Memory B cell (primary cell): ENCODE data around the gene PDXDC1.
"Not testable (repeated sequence)": the region's sequence is repeated elsewhere in the genome, so short reads cannot be mapped to it uniquely, and the experiment has no call there.

Experiments
- ATAC-seq: fragments of 150-1000 bp; cut with Tn5 transposase; 2 replicates; pipeline ENCODE4 v1.10.0; 2021; ENCODE audit warnings: low read depth, mild to moderate bottlenecking, moderate library complexity
- DNase-seq, 2 donors: peaks; one replicate each; pipeline ENCODE4 v3.0.0; 2022; ENCODE audit warnings: low spot score in 2 of 2
- H3K27ac Mint-ChIP-seq: one replicate; pipeline ENCODE4 v1.8.0; 2022; ENCODE audit warnings: mild to moderate bottlenecking, moderate library complexity, mixed read lengths
- H3K27me3 Mint-ChIP-seq: one replicate; pipeline ENCODE4 v1.8.0; 2022; ENCODE audit warnings: mixed read lengths
- H3K36me3 Mint-ChIP-seq: one replicate; pipeline ENCODE4 v1.8.0; 2022; ENCODE audit warnings: mild to moderate bottlenecking, mixed read lengths
- H3K4me1 Mint-ChIP-seq: one replicate; pipeline ENCODE4 v1.8.0; 2022; ENCODE audit warnings: mixed read lengths
- H3K4me3 Mint-ChIP-seq: one replicate; pipeline ENCODE4 v1.8.0; 2022; ENCODE audit warnings: mild to moderate bottlenecking, moderate library complexity, mixed read lengths
- H3K9me3 Mint-ChIP-seq: one replicate; pipeline ENCODE4 v1.8.0; 2022; ENCODE audit warnings: mixed read lengths

The PDXDC1 gene

DNA sequence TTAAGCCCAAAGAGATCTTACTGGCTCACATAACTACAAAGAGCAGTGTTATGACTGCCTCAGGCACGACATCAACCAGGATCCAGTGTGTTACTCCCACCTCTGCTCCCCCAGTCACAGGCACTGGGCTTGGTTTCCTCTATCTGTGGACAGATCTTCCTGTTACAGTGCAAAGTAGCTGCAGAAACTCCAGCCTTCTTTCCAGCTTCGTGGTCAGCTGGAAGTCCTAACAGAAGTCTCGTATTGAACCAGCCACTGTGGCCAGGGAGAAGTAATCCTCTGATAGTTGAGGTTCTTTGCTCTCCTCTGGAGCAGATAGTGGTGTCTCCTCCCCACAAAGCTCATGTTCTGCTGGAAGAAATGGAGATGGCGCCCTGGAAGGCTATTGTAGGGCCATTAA is 41.5 kb downstream of the PDXDC1 start:
- not testable (repeated sequence) for H3K9me3 Mint-ChIP-seq, DNase-seq, ATAC-seq, H3K27me3 Mint-ChIP-seq, H3K4me1 Mint-ChIP-seq, H3K4me3 Mint-ChIP-seq
- H3K36me3 Mint-ChIP-seq: peaks cover 14% of the 10 kb centered on the region
- peak overlapping the region; percentile 78 for H3K27ac Mint-ChIP-seq

DNA sequence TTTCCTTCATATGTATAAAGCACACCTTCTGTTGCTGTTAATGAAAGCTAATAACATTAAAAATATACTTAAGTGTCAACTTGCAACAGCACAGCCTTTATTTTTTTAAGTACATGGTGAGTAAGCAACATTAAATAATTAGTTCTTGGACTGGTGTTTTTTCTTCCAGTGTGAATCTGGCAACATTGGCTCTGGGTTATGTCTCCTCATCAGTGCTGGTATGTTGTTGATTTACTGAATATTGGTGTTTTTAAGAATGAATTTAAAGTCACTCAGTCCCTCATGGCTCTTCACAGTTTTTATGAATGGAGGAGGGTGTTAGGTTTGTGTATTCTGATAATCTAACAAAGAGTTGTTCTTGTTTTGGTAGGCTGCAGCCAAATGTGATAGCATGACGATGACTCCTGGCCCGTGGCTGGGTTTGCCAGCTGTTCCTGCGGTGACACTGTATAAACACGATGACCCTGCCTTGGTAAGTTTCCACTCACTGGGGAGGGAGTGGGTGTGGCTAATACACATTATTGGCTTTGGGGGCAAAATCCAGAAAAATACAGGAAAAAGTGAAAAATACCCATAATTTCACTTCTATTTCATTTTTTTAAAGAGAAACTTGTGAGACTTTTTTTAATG is 42.2 kb downstream of the PDXDC1 start:
- DNase-seq, ATAC-seq, H3K9me3 Mint-ChIP-seq, H3K4me1 Mint-ChIP-seq, H3K27me3 Mint-ChIP-seq, H3K4me3 Mint-ChIP-seq: not testable (repeated sequence)
- Mint-ChIP-seq H3K36me3 (peaks cover 13% of the 10 kb centered on the region), H3K27ac (peak overlapping the region; percentile 78)

DNA sequence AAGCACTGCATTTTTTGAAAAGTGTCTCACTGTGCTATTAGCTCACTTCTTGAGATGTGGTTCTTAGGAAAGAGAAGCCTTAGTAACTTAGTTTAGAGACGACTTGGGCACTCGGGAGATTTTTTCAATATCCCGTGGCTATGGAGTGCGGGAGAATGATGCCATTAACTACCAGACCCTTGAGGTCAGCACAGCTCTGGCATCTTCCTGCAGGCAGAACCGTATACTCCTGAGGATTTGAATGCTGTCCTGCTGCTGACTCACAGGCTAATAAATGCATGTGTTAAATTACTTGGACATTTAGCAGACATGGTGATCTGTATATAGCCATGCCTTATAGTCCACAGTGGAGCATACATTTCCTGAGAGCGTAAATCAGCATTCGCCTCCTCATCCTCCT is 46.6 kb downstream of the PDXDC1 start:
- not testable (repeated sequence) for ATAC-seq, H3K27me3 Mint-ChIP-seq

GRCh38 chr16:15022194-15022593 is 47.4 kb downstream of the PDXDC1 start:
- H3K27ac Mint-ChIP-seq: peak overlapping the region; percentile 40
- DNase-seq: peak in 1 of 2 donors; percentile 54
- peak; percentile 100 for ATAC-seq
- H3K4me3 Mint-ChIP-seq, H3K4me1 Mint-ChIP-seq, H3K27me3 Mint-ChIP-seq, H3K9me3 Mint-ChIP-seq: not testable (repeated sequence)
- peaks cover 28% of the 10 kb centered on the region for H3K36me3 Mint-ChIP-seq

More for the DNA sequence above, 46.6 kb downstream of the PDXDC1 start:
- Mint-ChIP-seq H3K36me3 (peaks cover 30% of the 10 kb centered on the region), H3K27ac (peak overlapping the region; percentile 40)
- H3K4me3 Mint-ChIP-seq, H3K4me1 Mint-ChIP-seq, H3K9me3 Mint-ChIP-seq, DNase-seq: not testable (repeated sequence)

DNA sequence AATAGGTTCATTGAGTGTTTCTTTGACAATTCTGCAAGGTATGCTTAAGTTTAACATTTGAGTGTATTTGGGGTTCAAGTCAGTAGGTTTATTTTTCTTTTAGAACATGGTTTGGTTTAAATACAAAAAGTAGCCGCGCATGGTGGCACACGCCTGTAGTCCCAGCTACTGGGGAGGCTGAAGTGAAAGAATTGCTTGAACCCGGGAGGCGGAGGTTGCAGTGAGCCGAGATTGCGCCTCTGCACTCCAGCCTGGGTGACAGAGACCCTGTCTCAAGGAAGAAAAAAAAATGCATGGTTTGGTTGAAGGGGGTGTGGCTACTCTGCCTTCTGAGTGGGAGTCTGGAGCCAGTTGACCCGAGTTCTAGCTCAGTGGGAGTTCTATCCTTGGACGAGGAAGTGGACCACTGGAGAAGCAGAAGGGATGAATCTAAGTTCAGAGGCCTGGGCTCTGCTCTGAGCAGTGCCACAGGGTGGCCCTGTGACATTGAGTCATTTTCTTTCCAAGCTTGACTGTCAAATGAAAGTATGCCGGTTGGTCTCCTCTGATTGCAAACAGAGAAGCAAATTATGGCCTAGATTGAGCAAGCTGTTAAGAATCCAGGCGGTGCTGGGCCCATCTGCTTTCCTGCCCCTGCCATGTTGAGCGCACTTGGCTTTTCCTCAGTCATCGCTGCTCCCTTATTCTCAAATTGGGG is 48.7 kb downstream of the PDXDC1 start:
- peaks cover 33% of the 10 kb centered on the region for H3K36me3 Mint-ChIP-seq
- H3K27me3 Mint-ChIP-seq, ATAC-seq, DNase-seq, H3K4me3 Mint-ChIP-seq, H3K4me1 Mint-ChIP-seq, H3K9me3 Mint-ChIP-seq: not testable (repeated sequence)
- peak overlapping the region; percentile 40 for H3K27ac Mint-ChIP-seq

DNA sequence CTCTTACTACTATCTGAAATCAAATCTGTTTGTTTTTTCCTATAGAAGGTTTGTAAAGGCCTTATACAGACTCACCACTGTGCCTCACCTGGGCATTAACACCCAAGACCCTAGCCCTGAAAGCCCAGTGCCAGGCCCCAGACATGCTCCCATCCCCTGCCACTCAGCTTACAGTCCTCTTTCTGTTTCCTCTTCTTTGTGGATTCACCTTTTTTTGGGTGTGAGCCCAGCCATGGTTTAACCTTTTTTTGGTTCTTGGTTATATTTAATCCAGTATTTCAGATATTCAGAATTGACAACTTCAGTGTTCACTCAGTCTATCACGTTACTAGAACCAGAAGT is 50.0 kb downstream of the PDXDC1 start:
- DNase-seq, H3K27me3 Mint-ChIP-seq, H3K4me1 Mint-ChIP-seq, H3K4me3 Mint-ChIP-seq, H3K9me3 Mint-ChIP-seq, ATAC-seq: not testable (repeated sequence)
- peak overlapping the region; percentile 10 for H3K27ac Mint-ChIP-seq
- peaks cover 33% of the 10 kb centered on the region for H3K36me3 Mint-ChIP-seq

- not testable (repeated sequence) for ATAC-seq, DNase-seq
These were observed 50.6 kb downstream of the PDXDC1 start for GRCh38 chr16:15025234-15025951.

DNA sequence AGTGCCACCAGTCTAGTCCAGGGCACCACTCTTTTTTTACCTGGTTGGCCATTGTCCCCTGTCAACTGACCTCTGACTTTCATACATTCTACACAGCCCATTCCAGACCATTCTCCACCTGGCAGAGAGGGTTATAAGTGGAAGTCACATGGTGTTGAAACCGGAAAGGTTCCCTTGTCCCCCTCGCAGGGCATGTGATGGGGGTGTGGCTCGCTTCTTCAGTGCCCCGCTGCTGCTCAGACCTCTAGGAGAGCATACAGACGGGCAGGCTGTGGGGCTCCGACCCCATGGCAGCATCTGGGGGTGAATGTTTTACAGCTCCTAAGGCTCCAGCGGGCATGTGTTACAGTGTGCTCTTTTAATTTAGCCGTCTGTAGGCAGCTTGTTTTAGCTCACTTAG is 52.2 kb downstream of the PDXDC1 start:
- H3K36me3 Mint-ChIP-seq: peaks cover 39% of the 10 kb centered on the region
- H3K4me1 Mint-ChIP-seq, H3K4me3 Mint-ChIP-seq, DNase-seq, ATAC-seq, H3K27ac Mint-ChIP-seq, H3K27me3 Mint-ChIP-seq, H3K9me3 Mint-ChIP-seq: not testable (repeated sequence)

More at GRCh38 chr16:15025234-15025951, 50.6 kb downstream of the PDXDC1 start:
- H3K27me3 Mint-ChIP-seq, H3K4me3 Mint-ChIP-seq, H3K4me1 Mint-ChIP-seq, H3K9me3 Mint-ChIP-seq: not testable (repeated sequence)
- Mint-ChIP-seq H3K36me3 (peaks cover 33% of the 10 kb centered on the region), H3K27ac (peak overlapping the region; percentile 10)

DNA sequence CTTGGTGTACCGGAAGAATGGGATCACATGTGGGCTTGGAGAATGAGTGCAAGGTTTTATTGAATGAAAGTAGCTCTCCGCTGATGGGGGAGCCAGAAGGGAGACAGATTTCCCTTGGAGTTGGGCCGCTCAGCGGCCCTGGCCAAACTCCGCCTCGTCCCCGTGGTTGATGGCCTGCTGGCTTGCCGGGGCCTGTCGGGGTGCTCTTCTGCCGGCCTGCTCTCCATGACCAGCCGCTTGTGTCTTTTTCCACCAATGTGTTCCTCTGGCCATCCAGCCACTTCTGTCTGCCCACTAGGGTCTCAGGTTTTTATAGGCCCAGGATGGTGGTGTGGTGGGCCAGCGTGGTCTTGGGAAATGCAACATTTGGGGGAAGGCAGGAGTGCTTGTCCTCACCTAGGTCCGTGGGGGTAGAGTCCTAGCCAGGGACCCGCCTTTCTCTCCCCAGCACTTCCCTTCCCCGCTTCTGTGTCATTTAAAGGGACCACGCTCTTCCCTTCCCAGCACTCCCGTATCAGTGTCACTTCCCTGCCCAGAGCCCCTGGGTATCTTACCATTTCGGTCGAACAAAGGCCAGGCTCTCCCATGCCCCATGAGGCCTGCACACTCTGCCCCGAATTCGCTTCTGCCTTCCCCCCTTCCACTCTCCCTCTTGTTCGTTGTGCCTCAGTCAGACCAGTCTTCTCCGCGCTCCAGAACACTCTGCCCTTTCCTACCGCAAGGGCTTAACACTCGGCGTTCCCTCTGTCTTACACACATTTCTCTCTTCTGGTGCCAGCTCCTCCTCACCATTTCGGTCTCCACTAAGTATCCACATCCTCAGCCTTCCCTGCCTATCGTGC is 52.9 kb downstream of the PDXDC1 start:
- ATAC-seq, H3K27ac Mint-ChIP-seq: not testable (repeated sequence)

DNA sequence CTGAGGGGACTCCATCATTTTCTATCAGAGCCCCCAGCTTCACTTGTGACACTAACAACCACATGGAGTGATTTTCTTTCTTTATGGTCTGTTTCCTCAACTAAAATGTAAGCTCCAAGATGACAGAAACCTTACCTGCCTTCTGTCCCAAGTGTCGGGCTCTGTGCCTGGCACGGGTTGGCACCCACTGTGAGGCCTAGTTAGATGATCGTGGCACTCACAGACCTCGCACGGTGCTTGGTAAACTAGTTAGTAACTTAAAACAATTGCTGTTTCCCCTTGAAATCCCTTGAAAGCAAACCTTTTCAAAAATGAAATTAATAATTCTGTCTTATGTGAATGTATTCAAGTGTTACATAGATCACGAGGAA is 53.5 kb downstream of the PDXDC1 start:
- H3K27ac Mint-ChIP-seq, DNase-seq, H3K4me1 Mint-ChIP-seq, ATAC-seq, H3K9me3 Mint-ChIP-seq, H3K27me3 Mint-ChIP-seq, H3K4me3 Mint-ChIP-seq: not testable (repeated sequence)
- H3K36me3 Mint-ChIP-seq: peaks cover 41% of the 10 kb centered on the region

More for the DNA sequence above, 52.9 kb downstream of the PDXDC1 start:
- H3K27me3 Mint-ChIP-seq, H3K4me1 Mint-ChIP-seq, H3K4me3 Mint-ChIP-seq, H3K9me3 Mint-ChIP-seq, DNase-seq: not testable (repeated sequence)
- peaks cover 43% of the 10 kb centered on the region for H3K36me3 Mint-ChIP-seq

DNA sequence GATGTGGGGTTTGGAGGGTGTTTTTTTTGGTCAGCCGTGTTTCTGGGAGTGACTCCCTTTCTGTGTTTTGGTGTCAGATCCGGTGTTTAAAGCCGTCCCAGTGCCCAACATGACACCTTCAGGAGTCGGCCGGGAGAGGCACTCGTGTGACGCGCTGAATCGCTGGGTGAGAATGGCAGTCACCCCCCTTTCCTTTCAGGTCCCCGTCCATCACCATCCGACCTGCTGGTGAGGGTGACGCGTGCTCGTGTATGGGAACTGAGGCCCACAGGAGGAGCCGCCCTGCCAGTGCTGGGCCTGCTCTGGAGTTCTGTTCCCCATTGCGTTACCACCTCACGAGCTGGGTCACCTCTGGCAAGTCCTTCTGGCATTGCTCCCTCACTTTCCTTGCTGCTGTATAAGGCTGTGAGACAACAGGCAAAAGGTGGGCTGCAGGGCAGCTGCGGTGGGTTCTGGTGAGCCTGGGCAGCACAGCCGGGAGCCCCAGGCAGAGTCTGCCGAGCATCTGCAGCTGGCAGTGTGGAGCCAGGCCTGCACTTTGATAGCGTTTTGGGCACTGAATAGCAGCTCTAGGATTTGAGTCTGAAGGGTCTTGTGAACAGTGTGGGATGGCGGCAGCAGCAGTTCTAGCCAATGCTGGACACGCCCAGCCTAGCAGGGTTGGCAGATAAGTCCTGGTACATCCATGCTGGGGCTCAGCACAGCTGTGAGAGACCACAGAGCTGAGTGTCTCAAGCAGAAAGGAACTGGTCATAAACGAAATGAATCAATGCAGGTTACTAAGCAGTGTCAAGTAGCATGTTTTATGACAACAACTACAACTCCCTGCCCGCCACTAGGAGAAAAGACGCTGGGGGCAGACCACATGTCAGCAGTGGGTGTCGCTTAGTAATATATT is 54.2 kb downstream of the PDXDC1 start:
- ATAC-seq, H3K27me3 Mint-ChIP-seq: not testable (repeated sequence)

GRCh38 chr16:15029749-15030148 is 54.9 kb downstream of the PDXDC1 start:
- H3K27me3 Mint-ChIP-seq, H3K4me3 Mint-ChIP-seq, H3K27ac Mint-ChIP-seq, H3K4me1 Mint-ChIP-seq, DNase-seq, H3K9me3 Mint-ChIP-seq, ATAC-seq: not testable (repeated sequence)
- peaks cover 36% of the 10 kb centered on the region for H3K36me3 Mint-ChIP-seq

More for the DNA sequence above, 54.2 kb downstream of the PDXDC1 start:
- DNase-seq, H3K4me3 Mint-ChIP-seq, H3K9me3 Mint-ChIP-seq, H3K4me1 Mint-ChIP-seq, H3K27ac Mint-ChIP-seq: not testable (repeated sequence)
- H3K36me3 Mint-ChIP-seq: peaks cover 39% of the 10 kb centered on the region

DNA sequence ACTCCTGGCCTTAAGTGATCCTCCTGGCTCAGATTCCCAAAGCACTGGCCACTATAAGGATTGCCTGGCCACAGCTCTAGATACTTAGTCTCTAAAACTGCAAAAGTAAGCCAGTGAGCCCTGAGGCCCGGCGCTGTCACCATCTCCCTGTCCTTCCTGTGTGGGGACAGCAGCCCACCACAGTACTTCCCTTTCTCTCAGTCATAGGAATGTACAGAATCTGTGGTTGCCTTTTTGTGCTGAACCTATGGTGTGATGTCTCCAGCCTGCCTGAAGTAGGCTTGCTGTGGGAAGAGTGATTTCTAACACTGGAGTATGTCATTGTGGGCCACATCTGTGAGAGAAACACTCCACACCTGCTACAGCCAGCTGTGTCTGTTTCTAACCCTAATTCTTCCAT is 56.4 kb downstream of the PDXDC1 start:
- ATAC-seq: no peak
- H3K4me1 Mint-ChIP-seq: peaks cover 2% of the 10 kb centered on the region
- DNase-seq: no peak
- peak overlapping the region; percentile 77 for H3K27ac Mint-ChIP-seq
- H3K4me3 Mint-ChIP-seq: no peak overlapping the region
- no peaks in the 10 kb centered on the region for H3K27me3 Mint-ChIP-seq
- peaks cover 27% of the 10 kb centered on the region for H3K36me3 Mint-ChIP-seq
- no peaks in the 10 kb centered on the region for H3K9me3 Mint-ChIP-seq
